HG03175 (cell line): ENCODE results near the gene ROBO1.

Experiments used
- ATAC-seq: cut with Tn5 transposase; IDR thresholded peaks from one replicate; pipeline ENCODE4 v1.9.1; 2021; ENCODE audit warnings: mild to moderate bottlenecking, moderate library complexity; ENCODE audit not compliant: unreplicated experiment

Gene ROBO1

GRCh38 chr3:78992830-78993229 lies 775.0 kb downstream of the ROBO1 start:
- ATAC-seq = no peak

- ATAC-seq = no peak
These were observed 775.4 kb downstream of the ROBO1 start for GRCh38 chr3:78992400-78992799.

- ATAC-seq = no peak
These were observed 776.1 kb downstream of the ROBO1 start for GRCh38 chr3:78991656-78992055.

- ATAC-seq = no peak
These were observed 777.6 kb downstream of the ROBO1 start for GRCh38 chr3:78990156-78990555.

DNA sequence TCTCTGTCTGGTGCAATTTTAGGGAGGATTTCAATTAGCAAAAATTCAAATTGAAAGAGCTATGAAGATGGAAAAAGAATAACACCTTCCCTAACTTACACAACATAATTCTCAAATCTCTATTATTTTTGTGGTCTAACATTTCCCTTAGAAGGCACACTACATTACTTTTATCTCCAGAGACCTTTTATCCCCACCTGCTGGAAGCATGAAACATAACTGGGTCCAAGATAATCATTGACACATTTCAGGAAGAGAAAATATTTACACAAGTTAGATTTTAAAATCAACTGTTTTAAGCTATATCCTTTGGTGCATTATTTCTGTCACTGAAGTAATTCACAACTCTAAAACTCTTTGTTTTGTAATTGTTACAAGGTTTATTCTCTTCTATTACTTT lies 779.5 kb downstream of the ROBO1 start:
- no peak for ATAC-seq

DNA sequence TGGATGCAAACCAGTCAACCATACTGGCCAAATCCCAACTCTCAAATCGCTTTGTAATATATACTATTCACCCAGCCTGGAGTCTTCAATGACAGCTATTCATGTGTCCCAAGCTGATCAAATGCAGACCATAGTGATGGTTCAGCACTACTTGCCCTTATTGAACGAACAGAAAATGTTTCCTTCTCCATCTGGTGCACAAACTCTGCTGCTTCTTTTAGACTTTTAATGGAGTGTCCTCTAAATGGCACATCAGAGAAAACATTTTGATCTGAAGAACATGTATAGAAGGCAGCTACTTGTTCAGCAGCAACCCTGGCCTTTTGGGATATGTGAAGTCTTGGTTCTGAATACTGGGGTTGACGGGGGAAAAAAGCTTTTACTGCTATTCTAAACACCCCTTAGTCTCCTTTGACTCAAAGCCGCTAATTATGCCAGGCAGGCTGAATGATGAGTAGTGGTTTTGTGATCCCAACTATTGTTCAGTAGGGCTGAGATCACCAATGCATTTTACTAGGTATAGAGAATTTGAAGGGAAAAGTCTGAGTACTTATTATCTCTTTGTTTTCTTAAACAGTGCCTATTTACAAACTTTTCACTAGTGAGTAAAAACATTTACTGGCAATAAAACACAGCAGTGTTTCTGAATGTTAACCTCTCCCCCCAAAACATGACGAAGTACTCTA lies 781.2 kb downstream of the ROBO1 start:
- ATAC-seq = no peak

DNA sequence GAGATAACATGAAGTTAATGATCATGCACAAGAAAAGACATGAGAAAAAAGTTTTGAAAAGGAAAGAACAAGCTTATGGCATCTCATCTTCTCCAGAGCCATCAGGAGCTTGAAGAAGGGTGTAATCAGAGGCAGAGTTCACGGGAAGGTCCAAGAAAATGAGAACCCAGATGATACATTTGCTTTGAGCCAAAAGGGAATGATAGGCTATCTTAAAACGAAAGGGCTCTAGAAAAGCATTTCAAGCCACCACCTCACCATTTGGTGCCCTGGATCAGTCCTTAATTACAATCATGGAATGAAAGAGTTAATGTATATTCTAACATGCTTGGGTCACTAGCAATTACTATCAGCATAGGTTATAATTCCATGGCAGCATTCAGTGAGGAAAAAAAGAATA lies 781.8 kb downstream of the ROBO1 start:
- ATAC-seq = no peak

DNA sequence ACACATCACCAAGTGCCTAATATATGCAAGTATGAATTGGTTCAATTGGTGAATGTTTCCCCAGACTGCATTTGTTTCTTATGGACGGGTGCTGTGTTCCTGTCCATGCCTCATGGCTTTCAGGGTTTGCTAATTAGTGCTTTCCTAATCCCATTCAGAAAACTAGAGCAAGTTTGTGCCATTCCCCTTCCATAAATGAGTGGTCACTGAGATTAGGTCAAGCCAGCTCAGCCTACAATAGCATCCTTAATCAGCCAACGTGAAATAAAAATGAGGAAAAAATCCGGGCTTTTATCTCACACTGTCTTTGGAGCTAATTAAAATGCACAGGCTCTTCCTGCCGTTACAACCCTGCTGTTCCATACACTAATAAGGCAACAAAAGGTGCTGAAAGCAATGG lies 788.8 kb downstream of the ROBO1 start:
- no peak for ATAC-seq

GRCh38 chr3:78978037-78978436 lies 789.8 kb downstream of the ROBO1 start:
- ATAC-seq = no peak

DNA sequence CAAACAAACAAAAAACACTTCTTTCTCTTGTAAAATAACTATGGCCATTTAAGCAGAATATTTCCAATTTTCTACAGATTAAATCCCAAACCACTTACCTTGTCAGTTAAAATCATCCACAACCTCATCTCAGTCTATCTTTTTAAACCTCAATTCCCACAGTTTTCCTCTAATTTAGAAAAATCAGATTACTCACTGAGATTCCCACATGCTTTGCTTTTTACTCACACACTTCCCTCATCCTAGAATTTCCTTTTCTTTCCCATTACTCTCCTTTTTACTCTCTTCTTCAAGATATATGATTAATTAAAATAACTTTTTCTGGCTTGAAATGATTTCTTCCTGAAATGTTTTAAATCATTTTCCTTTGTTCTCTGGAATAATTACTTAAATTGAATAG lies 790.7 kb downstream of the ROBO1 start:
- ATAC-seq = no peak

DNA sequence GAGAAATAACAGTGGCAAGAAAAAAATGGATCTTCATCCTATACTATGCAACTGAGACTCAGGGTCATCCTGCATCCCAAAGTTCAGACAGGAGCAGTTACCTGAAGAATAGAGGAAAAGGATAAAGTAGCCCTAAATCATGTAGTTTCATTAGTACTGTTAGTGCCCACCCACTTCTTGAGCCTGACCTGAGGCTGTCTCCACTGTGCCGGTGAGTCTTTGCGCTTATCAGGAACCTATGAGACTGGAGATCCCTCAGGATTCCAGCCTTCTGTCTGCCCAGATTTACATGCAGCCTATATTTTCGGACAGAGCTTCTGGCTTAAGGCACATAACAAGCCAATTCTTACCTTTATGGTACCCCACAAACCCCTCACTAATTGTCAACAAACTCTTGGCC lies 791.6 kb downstream of the ROBO1 start:
- ATAC-seq = no peak

GRCh38 chr3:78974181-78974790 lies 793.5 kb downstream of the ROBO1 start:
- ATAC-seq = no peak

- no peak for ATAC-seq
These were observed 795.0 kb downstream of the ROBO1 start for GRCh38 chr3:78972617-78973301.

GRCh38 chr3:78970656-78971055 lies 797.1 kb downstream of the ROBO1 start:
- no peak for ATAC-seq

DNA sequence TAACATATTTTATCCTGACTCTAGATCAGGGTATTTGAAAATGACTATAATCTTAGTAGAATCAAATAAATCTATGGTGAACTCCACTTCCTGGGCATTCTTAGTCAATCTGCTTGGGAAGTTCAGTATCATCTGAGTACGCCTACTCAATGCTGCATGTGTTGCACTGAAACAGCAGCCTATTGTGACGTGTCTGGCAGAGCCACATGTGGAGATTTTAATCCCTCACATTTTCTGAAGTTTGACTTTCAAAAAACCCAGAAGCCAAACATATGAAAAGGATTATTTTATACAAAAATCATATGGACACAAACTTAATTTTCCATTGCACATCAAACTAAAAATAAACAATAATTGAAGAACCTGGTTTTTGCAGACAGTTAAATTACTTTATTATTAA lies 798.3 kb downstream of the ROBO1 start:
- no peak for ATAC-seq

DNA sequence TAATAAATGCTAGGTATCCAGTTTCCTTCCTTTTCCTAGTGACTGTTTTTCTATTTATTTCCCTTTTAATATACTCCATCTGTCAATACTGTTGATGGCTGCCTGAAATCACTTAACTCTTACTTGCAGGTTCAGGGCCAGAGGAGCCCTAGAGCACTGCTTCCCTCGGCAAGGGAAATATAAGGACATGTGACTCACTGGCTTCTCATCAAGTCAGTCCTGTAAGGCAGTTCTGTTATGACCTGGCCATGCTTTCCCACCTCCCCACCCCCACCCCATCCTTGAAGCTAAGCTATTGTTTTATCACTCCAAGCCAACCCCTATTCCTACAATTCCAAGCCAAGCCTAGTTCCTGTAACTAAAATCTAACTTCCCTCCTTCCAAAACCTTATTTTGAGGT lies 800.7 kb downstream of the ROBO1 start:
- no peak for ATAC-seq

- ATAC-seq = no peak
These were observed 804.0 kb downstream of the ROBO1 start for GRCh38 chr3:78963771-78964170.

DNA sequence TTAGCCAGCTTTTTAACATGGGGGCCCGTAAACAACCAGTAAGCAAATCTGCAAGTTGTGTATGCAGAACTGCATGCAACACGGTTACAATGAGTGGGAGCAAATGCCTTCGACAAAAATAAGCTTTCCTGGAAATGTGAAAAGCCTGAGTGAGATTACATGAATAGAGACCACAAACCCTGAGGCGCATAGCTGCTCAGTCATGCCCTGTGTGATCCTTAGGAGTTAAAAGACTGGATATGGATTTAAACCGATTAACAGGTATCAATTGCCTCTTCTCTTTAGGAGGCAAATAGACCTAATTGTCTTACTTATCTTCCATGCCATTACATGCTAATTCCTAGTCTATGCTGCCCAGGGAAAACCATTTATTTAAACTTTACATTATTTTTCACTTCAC lies 810.3 kb downstream of the ROBO1 start:
- ATAC-seq = no peak

- no peak for ATAC-seq
These were observed 816.4 kb downstream of the ROBO1 start for GRCh38 chr3:78951342-78951945.

GRCh38 chr3:78941587-78941986 lies 826.2 kb downstream of the ROBO1 start:
- ATAC-seq = no peak

DNA sequence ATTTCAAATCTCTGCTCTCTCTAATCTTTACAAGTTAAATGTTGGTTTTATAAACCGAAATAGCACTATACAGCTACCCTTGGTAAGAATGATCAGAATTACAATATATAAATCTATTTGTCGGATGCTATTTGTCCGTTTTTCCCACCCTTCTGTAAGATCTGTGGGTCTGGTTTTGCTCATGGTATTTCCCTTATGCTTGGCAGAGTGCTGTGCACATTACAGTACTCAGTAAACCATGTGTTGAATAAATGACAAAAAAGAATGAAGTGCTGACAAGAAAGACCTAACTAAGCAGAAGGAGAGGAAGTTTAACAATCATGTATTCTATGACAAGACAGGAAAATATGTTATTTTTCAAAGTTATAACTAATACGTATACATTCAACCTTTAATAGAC lies 827.2 kb downstream of the ROBO1 start:
- no peak for ATAC-seq

GRCh38 chr3:78940128-78940527 lies 827.7 kb downstream of the ROBO1 start:
- ATAC-seq = no peak
